Activated CD8-positive, alpha-beta T cell treated with anti-CD3 and anti-CD28 coated beads for 36 hours (primary cell): ENCODE data around the gene BHLHE40. TPM values are rescaled to one million over a fixed set of nuclear protein-coding genes. Genes with fewer than 3 reads are reported as not detected.

Source experiments
- ATAC-seq: fragments of 200-7000 bp; cut with Tn5 transposase; one replicate; pipeline ENCODE4 v1.10.0; 2021; ENCODE audit warnings: mild to moderate bottlenecking, moderate library complexity
- CTCF ChIA-PET: fragments of 350-600 bp; sonication (Branson Sonifier 250); formaldehyde crosslinking; loops from one replicate; lab custom pipeline; 2021; ENCODE audit warnings: antibody characterized with exemption; lab: Charles Lee
- POLR2A ChIA-PET: fragments of 350-600 bp; sonication (Branson Sonifier 250); formaldehyde crosslinking; loops from one replicate; lab custom pipeline; 2021; ENCODE audit warnings: antibody characterized with exemption; lab: Charles Lee
- DNase-seq: peaks from one replicate; pipeline ENCODE4 v3.0.0-alpha.2; 2020
- H3K27ac Mint-ChIP-seq: one replicate; pipeline ENCODE4 v1.8.0; 2021; ENCODE audit warnings: mild to moderate bottlenecking, mixed read lengths
- H3K27me3 Mint-ChIP-seq: one replicate; pipeline ENCODE4 v1.8.0; 2021; ENCODE audit warnings: mixed read lengths
- H3K36me3 Mint-ChIP-seq: one replicate; pipeline ENCODE4 v1.8.0; 2021; ENCODE audit warnings: low read depth, mixed read lengths
- H3K4me1 Mint-ChIP-seq: one replicate; pipeline ENCODE4 v1.8.0; 2021; ENCODE audit warnings: low read depth, mixed read lengths
- H3K4me3 Mint-ChIP-seq: one replicate; pipeline ENCODE4 v1.8.0; 2021; ENCODE audit warnings: mild to moderate bottlenecking, moderate library complexity, mixed read lengths
- H3K9me3 Mint-ChIP-seq: one replicate; pipeline ENCODE4 v1.8.0; 2021; ENCODE audit warnings: mixed read lengths
- CTCF ChIP-seq: fragments of 200-600 bp; IDR thresholded peaks from one replicate; pipeline ENCODE4 v1.8.0; 2022; ENCODE audit warnings: antibody characterized with exemption, mild to moderate bottlenecking
- intact Hi-C: fragments of 100-400 bp; cut with micrococcal nuclease; formaldehyde crosslinking; loops from one replicate; pipeline ENCODE4 v1.10.0; 2022
- total RNA-seq, 2 experiments: library from RNA; stranded (reverse); gene quantifications; one replicate each; pipeline ENCODE4 v1.2.3, GENCODE V29; 2021

Gene BHLHE40
- total RNA-seq, 2 experiments from 2014 or later: 456 to 470 TPM

GRCh38 chr3:4987538-4988296, 8.5 kb downstream of the BHLHE40 start:
- CTCF ChIA-PET: interaction anchor here (0.9 to 12.3 kb wide), 8 partner anchors 9 to 636 kb away, joined by 3 to 148 read pairs (median 4); no protein-coding TSS in a partner anchor
- ATAC-seq (no peak), DNase-seq (no peak)
- Mint-ChIP-seq H3K27ac (peak overlapping the region; percentile 88), H3K4me3 (peak overlapping the region; percentile 92), H3K27me3 (no peaks in the 10 kb centered on the region), H3K4me1 (peaks cover 61% of the 10 kb centered on the region), H3K36me3 (peaks cover 33% of the 10 kb centered on the region), H3K9me3 (no peaks in the 10 kb centered on the region)
- POLR2A ChIA-PET: interaction anchor here (0.6 to 13.9 kb wide), 11 partner anchors 7 to 153 kb away, joined by 3 to 434 read pairs (median 12); no protein-coding TSS in a partner anchor
- no peak for TF ChIP-seq CTCF
- intact Hi-C loops: loop anchor here (5.0 kb wide), 1 partner anchor 70 kb away; no protein-coding TSS in a partner anchor

DNA sequence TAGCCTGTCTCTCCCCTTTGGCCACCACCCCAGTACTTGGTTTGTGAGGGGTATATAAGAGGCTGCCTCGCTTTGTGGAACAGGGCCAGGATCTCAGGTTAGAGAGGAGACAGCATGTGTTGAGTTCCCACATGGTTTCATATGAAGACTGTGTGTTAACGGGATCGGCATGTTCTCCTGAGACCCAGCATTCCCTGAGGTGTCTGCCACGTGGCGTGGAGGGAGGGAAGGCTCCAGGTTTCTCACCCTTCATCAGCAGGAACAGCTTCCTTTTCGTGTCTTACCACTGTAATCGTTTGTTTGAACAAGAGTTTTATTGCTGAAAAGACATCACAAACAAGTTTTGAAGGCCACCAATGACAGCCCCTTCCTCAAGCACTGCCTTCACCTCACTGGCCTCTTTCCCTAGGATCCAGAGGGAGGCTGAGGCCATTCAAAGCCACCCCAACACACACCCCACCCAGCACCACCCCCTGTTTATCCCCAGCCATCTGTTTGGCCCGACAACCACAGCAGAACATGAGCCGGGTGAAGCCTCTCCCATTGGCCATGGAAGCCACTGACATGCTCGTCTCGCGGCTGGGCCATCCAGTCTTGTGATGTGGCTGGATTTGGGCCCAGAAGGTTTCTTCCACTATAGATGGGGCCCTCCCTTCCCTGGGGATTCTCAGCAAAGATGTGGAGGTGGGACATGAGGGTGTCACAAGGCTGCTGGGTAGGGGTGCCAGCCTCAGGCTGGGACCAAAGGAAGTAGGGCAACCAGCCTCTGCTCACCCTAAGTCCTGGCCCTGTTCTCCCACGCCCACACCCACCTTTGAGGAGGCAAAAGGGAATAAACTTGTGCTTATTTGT, 10.0 kb downstream of the BHLHE40 start:
- Mint-ChIP-seq H3K27me3 (no peaks in the 10 kb centered on the region), H3K9me3 (no peaks in the 10 kb centered on the region), H3K36me3 (peaks cover 18% of the 10 kb centered on the region), H3K4me3 (no peak overlapping the region), H3K27ac (peak overlapping the region; percentile 58), H3K4me1 (peaks cover 54% of the 10 kb centered on the region)
- ChIA-PET POLR2A (interaction anchor here (8.3 to 13.9 kb wide), 2 partner anchors 13 to 36 kb away, joined by 74 to 276 read pairs; no protein-coding TSS in a partner anchor), CTCF (interaction anchor here (0.6 to 11.0 kb wide), 2 partner anchors 27 to 34 kb away, joined by 3 to 110 read pairs; no protein-coding TSS in a partner anchor)
- no peak for TF ChIP-seq CTCF
- intact Hi-C loops: loop anchor here (5.0 kb wide), 1 partner anchor 68 kb away; no protein-coding TSS in a partner anchor
- DNase-seq (no peak), ATAC-seq (no peak)

- H3K36me3 Mint-ChIP-seq: peaks cover 12% of the 10 kb centered on the region
- TF ChIP-seq CTCF: no peak
- CTCF ChIA-PET: interaction anchor here (0.8 kb wide), 1 partner anchor 278 kb away, joined by 3 read pairs; no protein-coding TSS in a partner anchor
- H3K4me3 Mint-ChIP-seq: no peak overlapping the region
- no peak for DNase-seq
- no peaks in the 10 kb centered on the region for H3K27me3 Mint-ChIP-seq
- ATAC-seq: no peak
- POLR2A ChIA-PET: no interaction called here
- intact Hi-C loops: no loop called here
- H3K9me3 Mint-ChIP-seq: no peaks in the 10 kb centered on the region
- no peak overlapping the region for H3K27ac Mint-ChIP-seq
- H3K4me1 Mint-ChIP-seq: peaks cover 55% of the 10 kb centered on the region
Observed at GRCh38 chr3:4990069-4990468, 10.8 kb downstream of the BHLHE40 start.

DNA sequence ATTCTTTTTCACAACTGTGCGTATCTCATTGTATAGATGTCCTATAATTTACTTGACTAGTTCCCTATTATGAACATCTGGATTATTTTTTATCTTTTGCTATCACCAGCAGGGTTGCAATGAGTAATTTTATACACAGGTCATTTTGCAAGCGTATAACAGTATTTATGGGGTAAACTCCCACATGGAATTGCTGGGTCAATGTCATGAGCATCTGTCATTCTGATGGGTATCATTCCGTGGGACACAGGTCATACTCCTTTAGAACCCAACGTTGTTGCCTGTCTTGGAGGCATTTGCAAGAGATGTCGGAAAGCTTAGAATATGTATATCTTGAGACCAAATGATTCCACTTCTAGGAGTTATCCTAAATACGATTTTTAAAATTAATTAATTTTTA, 12.9 kb downstream of the BHLHE40 start:
- ChIA-PET CTCF (interaction anchor here (0.9 to 2.1 kb wide), 2 partner anchors 19 to 276 kb away, joined by 3 to 6 read pairs; no protein-coding TSS in a partner anchor), POLR2A (interaction anchor here (1.5 to 4.8 kb wide), 2 partner anchors 7 to 14 kb away, joined by 3 to 33 read pairs; no protein-coding TSS in a partner anchor)
- no peak overlapping the region for H3K4me3 Mint-ChIP-seq
- no peaks in the 10 kb centered on the region for H3K9me3 Mint-ChIP-seq
- intact Hi-C loops: no loop called here
- peaks cover 39% of the 10 kb centered on the region for H3K4me1 Mint-ChIP-seq
- no peak overlapping the region for H3K27ac Mint-ChIP-seq
- TF ChIP-seq CTCF: no peak
- H3K36me3 Mint-ChIP-seq: no peaks in the 10 kb centered on the region
- ATAC-seq: no peak
- no peak for DNase-seq
- H3K27me3 Mint-ChIP-seq: no peaks in the 10 kb centered on the region
